ENCODE data around the gene MRPL36. TPM values are rescaled to one million over a fixed set of nuclear protein-coding genes. Genes with fewer than 3 reads are reported as not detected.

The MRPL36 gene
- total RNA-seq, 4 donors from 2014 or later, result 44.6 to 54.9 (median 49.3) TPM

- WGBS, 2 donors, result 76 to 79% methylated on average over 12 of the region's 14 CpGs
- Histone ChIP-seq H3K27me3 (peaks cover 0 to 45% (median 0%) of the 10 kb centered on the region in 4 donors), H3K4me1 (no peaks in the 10 kb centered on the region), H3K36me3 (no peaks in the 10 kb centered on the region), H3K27ac (no peak overlapping the region), H3K4me3 (no peak overlapping the region), H3K9me3 (no peaks in the 10 kb centered on the region)
- no peak for DNase-seq
- intact Hi-C loops (cut with DNase I), result no loop called here
- TF ChIP-seq POLR2A (IDR thresholded peaks at IDR 0.05), result no peak
- TF ChIP-seq, protein P1, sequence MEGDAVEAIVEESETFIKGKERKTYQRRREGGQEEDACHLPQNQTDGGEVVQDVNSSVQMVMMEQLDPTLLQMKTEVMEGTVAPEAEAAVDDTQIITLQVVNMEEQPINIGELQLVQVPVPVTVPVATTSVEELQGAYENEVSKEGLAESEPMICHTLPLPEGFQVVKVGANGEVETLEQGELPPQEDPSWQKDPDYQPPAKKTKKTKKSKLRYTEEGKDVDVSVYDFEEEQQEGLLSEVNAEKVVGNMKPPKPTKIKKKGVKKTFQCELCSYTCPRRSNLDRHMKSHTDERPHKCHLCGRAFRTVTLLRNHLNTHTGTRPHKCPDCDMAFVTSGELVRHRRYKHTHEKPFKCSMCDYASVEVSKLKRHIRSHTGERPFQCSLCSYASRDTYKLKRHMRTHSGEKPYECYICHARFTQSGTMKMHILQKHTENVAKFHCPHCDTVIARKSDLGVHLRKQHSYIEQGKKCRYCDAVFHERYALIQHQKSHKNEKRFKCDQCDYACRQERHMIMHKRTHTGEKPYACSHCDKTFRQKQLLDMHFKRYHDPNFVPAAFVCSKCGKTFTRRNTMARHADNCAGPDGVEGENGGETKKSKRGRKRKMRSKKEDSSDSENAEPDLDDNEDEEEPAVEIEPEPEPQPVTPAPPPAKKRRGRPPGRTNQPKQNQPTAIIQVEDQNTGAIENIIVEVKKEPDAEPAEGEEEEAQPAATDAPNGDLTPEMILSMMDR (IDR thresholded peaks at IDR 0.05), result no peak
Measured at GRCh38 chr5:1782385-1783215, 17.0 kb downstream of the MRPL36 start.

DNA sequence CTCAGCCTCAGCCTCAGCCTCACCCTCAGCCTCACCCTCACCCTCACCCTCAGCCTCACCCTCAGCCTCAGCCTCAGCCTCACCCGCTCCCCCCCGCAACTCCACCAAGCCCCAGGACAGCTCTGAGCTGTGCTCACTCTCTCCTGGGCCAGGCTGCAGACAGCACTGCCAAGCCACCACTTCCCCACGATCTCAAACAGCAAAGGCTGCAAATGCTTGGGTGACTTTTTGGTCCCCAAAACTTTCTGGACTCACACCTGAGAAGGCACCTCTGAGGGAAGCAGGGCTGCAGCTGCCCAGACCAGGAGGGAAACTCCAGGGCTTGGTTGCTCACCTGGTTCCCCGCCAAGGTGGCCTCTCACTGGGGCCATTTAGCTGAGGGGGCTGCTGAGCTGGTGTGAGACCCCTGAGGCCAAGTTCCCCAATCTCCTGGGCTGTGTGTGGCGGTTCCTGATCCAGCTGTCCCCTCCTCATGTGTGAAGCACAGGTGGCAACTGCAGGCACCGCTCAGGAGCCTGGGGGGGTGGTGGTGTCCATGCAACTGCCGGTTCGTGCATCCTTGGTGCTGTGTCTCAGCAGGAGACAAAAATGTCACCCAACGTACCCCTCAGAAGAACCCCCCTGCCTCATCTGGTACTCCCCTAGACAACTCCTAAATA, 17.8 kb downstream of the MRPL36 start:
- 54 to 60% methylated on average over 4 of the region's 9 CpGs for WGBS, 2 donors
- DNase-seq, result no peak
- H3K4me3 ChIP-seq, result no peak overlapping the region
- no peaks in the 10 kb centered on the region for H3K36me3 ChIP-seq
- TF ChIP-seq POLR2A (IDR thresholded peaks at IDR 0.05), result no peak
- TF ChIP-seq, protein P1 (IDR thresholded peaks at IDR 0.05), result no peak
- no peaks in the 10 kb centered on the region for H3K9me3 ChIP-seq
- peaks cover 0 to 37% (median 0%) of the 10 kb centered on the region in 4 donors for H3K27me3 ChIP-seq
- intact Hi-C loops (cut with DNase I), result no loop called here
- no peaks in the 10 kb centered on the region for H3K4me1 ChIP-seq
- H3K27ac ChIP-seq, result no peak overlapping the region

GRCh38 chr5:1781107-1781506, 18.5 kb downstream of the MRPL36 start:
- TF ChIP-seq, protein P1 (IDR thresholded peaks at IDR 0.05), result no peak
- no peak for TF ChIP-seq POLR2A (IDR thresholded peaks at IDR 0.05)
- Histone ChIP-seq H3K4me1 (no peaks in the 10 kb centered on the region), H3K9me3 (no peaks in the 10 kb centered on the region), H3K27me3 (peaks cover 0 to 30% (median 0%) of the 10 kb centered on the region in 4 donors), H3K36me3 (no peaks in the 10 kb centered on the region), H3K27ac (no peak overlapping the region), H3K4me3 (no peak overlapping the region)
- DNase-seq, result no peak
- 83 to 89% methylated on average over 6 of the region's 6 CpGs for WGBS, 2 donors
- intact Hi-C loops (cut with DNase I), result no loop called here

DNA sequence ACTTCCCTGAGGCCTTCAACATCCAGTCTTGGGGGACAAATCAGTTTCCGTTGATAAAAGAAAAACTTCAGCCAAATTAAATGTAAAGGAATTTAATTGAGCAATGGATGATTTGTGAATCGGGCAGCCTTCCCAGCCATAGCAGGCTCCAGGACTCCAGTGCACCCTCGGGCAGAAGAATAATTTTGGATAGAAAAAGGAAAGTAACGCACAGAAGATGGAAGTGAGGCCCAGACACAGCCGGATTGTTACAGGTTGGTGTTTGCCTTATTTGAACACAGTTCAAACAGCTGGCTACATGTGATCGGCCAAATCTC, 19.1 kb downstream of the MRPL36 start:
- WGBS, 2 donors, result 19 to 62% methylated on average over 5 to 6 of the region's 6 CpGs
- TF ChIP-seq POLR2A (IDR thresholded peaks at IDR 0.05), result no peak
- TF ChIP-seq, protein P1 (IDR thresholded peaks at IDR 0.05), result no peak
- intact Hi-C loops (cut with DNase I), result no loop called here

More for the DNA sequence above, 19.1 kb downstream of the MRPL36 start:
- DNase-seq, result no peak
- Histone ChIP-seq H3K4me3 (no peak overlapping the region), H3K27me3 (peaks cover 0 to 25% (median 0%) of the 10 kb centered on the region in 4 donors), H3K27ac (no peak overlapping the region), H3K9me3 (no peaks in the 10 kb centered on the region), H3K4me1 (no peaks in the 10 kb centered on the region), H3K36me3 (no peaks in the 10 kb centered on the region)
